NCI-H524 (cell line): ENCODE results near the gene SLC2A13.

Experiments used
- DNase-seq, 2 experiments: peaks; one replicate each; lab custom pipeline; 2025; lab: John Stamatoyannopoulos, UW

Gene SLC2A13

DNA sequence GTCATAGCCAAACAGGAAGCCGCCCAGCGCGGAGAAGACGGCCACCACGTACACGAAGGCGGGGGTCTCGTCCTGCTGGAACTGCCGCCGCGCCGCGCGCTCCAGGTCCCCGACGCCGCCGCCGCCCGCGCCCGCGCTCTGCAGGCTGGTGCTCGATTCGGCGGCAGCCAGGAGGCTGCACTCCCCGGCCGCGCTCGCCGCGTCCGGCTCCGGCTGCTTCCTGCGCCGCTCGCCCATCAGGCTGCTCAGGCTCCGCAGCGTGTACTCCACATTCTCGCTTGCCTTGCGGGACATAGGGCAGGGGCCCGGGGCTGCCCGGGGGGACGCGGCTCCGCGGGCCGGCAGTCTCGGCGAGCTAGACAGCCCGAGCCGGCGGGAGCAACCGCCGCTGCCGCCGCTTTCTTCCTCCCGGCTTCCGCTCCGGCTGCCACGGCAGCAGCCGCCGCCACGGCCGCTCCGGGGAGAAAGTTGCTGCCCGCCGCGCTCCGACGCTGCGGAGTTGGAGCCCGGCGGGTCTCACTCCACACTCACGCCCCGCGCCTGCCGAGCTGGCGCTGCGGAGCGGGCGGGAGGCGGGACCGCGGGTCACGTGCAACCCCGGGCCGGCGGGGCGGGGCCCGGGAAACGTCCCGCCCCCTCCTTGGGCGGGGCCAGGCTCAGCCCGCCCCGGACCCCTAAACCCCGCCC is at the start of gene SLC2A13:
SLC2A13 (minus strand) TSS at position 567 of the 687 bp plus-strand sequence; CDS start at position 294, 273 bp downstream.
- DNase-seq = peak; percentile 16 to 68

DNA sequence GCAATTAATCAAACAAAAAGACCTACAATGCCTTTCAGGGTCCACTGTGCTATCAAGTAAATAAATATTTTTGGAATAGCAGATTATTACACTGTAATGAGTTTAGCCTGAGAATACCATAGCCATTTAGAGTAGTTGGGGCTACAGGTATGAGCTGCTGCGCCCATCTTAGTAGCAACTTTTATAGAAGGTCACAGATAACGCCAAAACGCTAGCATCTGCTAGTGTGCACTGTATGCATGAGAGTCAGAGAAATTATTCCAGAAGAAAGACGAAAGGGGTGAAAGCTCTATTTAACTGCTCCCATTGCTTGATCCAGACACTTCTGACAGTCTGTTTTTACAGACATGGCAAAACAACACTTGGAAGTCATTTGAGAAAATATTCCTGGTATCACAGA is 48.5 kb upstream of the SLC2A13 start:
- DNase-seq = no peak

DNA sequence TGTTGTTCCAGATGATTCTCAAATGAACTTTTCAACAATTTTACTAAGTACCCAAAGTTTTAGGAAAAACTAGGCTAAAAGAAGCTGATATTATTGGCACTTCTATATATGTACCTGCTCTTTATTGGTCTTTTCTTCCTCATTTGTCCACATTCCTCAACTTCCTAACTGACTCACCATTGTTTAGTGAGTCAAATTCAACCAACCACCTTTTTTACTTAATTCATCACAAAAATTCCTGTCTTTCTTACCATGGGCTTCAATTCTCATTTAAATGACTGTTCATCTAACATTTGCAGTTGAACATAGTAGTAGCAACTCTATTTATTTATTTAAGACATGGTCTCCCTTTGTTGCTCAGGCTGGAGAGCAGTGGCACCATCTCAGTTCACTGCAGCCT is 47.6 kb upstream of the SLC2A13 start:
- no peak for DNase-seq

DNA sequence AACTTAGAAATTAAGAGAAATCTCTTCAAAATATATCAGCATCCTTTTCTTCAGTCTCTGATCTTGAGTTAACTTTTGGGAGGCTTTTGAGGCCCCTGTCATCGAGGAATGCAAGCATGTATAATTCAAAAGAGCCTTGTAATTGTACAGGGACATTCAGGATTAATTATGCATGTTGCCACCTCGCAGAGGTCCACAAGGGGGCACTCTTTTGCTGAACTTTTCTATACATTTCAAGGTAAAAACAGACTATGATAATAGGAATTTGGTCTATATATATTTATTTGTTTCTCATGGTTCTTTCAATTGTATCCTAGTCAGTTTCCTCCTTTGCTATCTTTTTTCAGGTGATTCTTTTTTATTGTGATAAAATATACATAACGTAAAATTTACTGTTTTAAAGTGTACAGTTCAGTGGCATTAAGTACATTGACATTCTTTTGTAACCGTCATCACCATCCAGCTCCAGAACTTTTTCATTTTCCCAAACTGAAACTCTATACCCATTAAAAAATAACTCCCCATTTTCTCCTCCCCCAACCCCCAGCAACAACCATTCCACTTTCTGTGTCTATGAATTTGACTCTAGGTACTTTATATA is 47.0 kb upstream of the SLC2A13 start:
- peak in 1 of 2 experiments; percentile 51 for DNase-seq

DNA sequence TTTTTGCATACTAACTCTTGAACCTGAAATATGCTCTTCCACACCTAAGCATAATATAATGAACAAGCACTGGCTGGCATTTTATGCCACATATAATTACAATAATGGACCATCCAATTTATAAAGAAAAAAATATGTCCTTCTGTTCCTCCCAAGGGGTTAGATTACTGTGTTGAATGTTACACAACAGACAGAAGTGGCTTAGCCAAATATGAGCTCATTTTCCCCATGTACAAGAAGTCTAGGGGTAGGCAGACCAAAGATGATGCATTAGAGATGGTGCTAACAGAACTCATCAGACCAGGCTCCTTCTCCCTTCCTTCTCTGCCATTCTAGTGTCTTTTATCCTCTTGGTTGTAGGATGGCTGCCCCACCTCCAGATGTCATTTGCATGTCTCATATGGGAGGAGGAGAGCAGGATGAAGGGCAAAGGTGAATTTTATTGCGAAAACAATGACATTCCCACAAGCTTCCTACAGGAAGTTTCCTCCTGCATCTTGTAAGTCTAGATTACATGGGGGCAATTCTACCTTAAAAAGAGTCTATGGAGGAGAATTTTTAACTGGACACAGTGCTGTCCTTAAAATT is 43.9 kb upstream of the SLC2A13 start:
- DNase-seq = no peak

DNA sequence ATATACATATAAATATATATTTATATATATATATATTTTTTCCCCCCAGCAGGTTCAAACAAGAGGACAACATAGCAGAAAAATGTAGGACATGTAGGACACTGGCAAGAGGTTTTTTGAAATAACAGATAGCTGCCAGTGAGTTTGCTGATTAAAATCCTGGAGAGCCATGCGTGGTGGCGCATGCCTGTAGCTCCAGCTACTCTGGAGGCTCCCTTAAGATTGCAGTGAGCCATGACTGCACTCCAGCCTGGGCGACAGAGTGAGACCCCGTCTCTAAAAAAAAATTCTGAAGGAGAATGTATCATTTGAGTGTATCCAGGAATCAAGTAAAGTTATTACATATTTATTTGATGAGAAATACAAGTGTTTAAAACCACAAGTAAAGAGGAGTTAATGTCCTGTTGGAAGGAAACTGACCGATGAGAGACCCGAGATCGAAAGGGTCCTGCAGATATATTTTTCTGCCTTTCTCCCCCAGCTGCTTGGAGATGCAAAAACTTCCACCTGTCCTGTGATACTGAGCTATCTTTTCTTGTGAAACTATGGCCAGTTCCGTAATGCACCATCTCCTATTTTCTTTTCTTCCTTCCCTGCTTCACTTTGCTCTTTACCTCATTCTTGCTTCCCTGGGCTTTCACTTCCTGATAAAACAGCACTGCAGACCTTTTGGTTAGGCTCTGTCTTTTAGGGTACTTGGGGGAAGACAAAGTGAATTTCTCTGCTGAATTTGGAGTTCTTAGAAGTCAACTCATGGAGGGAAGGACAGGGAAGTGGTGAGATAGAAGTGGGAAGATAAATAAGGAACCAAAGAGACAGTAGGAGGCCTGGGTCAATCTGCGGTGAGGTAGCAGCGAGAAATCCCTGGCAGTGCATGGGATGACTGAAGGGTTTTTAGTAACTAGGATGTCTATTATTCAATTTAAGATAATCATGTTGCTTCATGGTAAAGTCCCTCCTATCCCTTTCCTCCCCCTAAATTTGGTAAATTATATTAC is 41.2 kb upstream of the SLC2A13 start:
- DNase-seq = no peak

DNA sequence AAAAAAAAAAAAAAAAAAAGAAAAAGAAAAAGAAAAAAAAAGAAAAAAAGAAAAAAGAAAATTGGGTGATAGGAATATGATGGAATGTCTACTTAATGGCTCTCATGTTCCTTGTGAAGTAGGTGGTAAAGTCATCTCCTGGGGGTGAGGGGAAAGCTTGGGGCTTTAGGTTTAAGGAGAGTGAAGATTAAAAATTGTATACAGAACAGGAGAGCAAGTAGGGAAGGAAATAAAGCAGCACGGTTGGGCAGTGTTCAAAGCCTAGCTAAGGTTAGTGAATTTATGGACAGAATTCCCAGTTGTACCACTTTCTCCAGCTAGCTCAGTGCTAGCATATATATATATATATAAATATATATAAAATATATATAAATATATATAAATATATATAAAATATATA is 40.0 kb upstream of the SLC2A13 start:
- no peak for DNase-seq

DNA sequence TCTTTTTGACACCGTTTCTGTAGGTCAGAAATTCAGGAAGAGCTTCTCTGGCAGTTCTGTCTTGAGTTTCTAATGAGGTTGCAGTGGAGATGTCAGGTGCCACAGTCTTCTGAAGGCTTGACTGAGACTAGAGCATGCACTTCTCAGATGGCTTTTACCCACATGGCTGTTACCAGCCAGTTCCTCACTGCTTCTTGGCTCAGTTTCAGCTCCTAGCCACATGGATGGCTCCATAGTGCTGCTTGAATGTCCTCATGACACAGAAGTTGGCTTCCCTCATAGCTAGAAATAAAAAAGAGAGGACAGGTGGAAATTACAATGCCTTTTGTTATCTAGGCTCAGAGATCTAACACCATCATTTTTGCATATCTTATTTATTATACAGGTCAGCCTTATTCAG is 38.1 kb upstream of the SLC2A13 start:
- no peak for DNase-seq

DNA sequence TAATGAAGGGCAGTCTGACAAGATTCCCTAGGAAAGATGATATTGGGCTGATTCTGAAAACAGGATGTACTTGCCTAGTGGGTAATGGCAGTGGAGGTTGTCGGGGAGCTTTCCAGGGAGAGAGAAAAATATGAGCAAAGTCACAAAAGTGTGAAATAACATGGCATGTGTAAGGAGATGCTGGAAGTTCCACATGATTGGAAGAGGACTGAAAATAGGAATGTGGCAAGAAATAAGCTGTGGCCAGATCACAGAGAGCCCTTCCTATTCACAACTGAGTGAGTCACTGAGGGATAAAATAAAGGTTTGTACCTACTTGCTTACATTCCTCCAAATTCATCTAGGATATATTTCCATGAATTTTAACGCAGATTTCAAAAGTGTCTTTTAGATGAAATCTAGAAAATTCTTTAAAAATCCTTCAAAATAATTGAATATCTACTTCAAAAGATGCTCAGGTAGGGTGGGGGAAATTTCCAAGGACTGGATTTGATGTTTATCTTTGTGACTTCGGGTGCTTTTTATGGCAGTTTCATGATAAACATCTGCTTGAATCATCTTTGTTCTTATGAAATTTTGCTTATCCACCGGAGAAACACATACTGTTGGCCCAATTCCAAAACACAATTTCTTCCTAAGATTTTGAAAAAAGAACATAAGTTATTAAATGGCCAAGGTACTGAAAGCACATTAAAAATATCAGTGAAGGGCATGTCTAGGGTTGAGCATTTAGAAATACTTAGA is 36.3 kb upstream of the SLC2A13 start:
- DNase-seq = no peak

DNA sequence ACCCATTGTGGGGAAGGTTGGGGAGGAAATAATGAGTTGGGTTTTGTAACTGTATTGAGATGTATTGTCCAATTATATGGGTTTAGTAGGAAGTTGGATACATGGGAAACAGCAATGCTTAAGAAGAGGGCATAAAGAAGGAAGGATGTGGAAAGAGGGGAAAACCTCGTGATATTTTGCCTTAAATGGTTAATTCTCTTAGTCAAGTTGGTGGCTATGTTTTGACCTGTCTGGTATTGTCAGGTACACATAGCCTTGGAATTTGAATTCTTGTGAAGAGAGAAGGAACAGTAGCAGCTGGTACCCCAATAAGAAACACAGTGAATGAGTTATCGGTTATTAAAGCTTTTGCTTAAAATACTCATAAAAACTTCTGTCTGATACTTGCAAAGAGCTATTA is 32.6 kb upstream of the SLC2A13 start:
- DNase-seq = no peak

DNA sequence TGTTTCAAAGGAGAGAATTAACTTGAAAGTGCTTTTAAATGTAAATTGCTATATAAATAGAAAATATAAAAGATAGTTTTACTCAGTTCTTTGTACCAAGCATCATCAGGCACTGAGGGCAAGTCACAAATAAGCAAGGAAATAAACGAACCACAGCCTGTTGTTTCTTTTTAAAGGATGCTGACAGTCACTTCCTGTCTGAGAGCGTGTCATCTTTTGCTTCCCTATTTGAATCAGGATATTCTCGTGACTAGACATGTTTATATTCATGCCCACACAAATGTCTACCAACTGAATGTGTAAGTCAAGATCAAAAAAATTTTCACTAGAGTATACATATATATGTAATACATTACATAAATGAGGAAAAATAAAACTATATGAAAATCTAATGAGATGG is 31.4 kb upstream of the SLC2A13 start:
- no peak for DNase-seq

DNA sequence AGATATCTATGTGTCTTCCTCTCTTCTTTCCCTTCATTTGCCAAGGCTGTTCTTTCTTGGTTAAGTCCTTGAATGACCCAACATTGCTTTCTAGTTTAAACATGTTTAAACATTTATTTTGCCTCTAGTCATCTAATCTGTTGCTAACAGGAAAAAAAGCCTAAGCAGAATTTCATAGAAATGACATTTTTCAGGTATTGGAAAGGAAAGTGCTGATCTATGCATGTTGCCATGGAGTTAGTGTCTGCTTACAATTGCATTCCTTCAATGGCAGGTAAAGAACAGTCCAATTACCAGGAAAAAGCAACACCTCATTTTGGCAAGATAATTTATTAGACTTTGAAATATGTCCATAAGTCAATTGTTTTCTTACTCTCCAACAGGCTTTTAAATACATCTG is 21.5 kb upstream of the SLC2A13 start:
- DNase-seq = no peak

DNA sequence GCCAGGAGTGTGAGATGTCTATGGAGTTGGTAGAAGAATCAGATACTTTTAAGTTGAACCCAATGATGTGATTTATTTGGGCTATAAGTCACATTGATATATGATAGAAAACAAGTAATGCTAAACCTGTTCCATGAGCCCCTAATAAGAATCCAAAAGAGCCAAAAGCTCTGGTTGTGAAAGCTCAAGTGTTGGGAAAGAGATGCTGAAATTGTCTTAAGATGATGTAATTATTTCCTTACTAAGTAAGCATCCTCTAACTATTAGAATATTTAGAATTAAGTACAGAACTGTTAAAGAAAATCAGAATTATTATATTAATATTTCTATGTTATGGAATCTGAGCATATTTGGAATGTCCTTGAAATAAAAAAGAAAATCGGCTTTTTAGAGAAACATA is 17.6 kb upstream of the SLC2A13 start:
- DNase-seq = no peak

DNA sequence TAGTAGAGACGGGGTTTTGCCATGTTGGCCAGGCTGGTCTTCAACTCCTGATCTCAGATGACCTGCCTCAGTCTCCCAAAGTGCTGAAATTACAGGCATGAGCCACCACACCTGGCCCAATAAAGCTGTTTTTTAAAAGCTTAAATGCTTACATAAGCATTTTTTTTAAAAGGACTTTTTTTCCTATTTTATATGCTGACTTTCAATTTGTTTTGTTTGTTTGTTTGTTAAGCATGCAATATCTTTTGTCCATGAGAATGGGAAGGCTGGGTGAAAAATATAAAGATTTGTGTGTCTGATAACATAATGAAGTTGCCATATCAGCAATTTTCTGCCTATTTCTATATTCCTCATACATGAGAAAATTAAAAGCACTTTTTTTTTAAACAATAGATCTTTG is 17.0 kb upstream of the SLC2A13 start:
- DNase-seq = no peak

DNA sequence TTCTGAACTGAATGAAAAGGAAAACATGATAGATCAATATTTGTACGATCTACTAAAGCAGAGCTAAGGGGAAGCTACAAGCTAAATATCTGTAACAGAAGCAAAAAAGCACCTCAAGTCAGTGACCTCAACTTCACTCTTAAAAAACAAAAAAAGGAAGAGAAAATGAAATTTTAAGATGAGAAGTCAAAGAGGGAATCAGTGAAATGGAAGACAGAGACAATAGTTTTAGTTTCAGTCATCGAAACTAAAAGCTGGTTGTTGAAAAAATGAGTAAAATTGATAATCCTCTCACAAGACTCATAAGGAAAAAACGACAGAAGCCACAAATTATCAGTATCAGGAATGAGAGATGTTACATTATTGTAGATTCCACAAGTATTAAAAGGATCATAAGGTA is 11.9 kb upstream of the SLC2A13 start:
- no peak for DNase-seq

DNA sequence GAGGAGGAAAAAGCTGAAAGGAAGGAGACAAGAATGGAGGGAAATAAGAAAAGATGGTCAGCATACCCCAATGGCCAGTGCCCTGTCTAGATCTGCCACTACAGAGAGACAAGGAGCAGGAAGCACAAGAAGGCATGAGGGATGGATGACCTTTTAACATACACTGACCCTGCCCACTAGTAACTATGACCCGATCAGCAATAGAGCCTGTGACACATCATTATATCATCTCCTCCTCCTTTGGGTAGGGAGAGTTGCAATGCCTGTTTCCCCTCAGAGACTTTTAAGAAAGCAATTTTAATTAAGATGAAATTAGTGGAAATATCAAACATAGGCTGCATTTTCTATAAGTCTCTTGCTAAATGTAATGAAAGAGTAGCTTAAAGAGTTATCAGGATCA is 4.7 kb upstream of the SLC2A13 start:
- DNase-seq = no peak

DNA sequence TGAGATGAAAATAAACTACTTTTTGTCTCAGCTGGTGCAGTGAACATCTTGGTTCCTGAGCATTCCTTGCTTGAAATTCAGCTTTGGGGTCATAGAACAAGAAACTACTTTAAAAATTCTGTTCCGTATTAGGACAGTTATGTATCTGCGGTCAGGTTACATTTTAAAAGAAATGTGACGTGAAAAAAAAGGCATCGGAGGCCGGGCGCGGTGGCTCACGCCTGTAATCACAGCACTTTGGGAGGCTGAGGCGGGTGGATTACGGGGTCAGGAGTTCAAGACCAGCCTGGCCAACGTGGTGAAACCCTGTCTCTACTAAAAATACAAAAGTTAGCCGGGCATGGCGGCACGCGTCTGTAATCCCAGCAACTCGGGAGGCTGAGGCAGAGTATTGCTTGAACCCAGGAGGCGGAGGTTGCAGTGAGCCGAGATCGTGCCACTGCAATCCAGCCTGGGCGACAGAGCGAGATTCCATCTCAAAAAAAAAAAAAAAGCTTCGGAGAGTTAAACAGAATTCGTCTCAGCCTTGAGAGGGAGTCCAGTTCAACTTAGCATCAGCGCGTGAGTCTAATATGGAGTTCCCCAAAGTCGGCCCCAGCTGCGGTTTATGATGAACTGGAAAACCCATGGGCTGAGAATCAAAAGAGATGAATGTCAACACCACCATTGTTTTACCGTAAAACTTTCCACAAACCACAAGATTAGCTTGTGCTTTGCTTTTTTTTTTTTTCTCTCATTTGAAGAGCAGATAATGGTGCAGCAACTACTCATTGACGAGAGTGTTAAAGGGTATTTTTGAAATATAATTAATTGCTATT is 2.1 kb upstream of the SLC2A13 start:
- no peak for DNase-seq

DNA sequence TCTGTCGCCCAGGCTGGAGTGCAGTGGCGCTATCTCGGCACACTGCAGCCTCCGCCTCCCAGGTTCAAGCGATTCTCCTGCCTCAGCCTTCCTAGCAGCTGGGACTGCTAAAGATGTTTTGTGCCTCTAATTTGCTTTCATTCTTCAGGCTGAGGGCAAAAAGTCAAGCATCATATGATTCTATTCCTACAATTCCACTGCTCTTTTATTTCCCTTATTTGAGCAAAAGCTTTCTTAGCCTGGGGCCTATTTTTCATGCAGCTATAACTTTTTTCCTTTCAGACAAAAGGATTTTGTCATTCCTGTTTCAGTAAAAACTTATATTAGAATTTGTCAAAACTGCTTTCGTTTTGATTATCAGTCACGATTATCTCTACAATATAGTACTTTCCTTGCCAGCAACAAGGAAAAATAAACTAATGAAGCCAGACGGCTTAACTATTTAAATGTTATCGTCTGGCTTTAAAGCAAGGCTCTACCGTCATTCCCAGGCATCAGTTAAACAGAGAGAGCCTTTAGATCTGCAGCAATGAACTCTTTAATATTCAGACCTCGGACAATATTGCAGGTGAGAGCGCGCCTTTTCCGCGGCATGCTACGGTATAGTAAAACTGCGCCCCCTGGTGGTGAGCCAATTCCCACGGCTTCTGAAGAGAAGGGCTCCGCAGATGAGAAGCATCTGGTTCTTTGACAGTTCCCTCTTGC is 1.4 kb upstream of the SLC2A13 start:
- peak; percentile 15 to 84 for DNase-seq

DNA sequence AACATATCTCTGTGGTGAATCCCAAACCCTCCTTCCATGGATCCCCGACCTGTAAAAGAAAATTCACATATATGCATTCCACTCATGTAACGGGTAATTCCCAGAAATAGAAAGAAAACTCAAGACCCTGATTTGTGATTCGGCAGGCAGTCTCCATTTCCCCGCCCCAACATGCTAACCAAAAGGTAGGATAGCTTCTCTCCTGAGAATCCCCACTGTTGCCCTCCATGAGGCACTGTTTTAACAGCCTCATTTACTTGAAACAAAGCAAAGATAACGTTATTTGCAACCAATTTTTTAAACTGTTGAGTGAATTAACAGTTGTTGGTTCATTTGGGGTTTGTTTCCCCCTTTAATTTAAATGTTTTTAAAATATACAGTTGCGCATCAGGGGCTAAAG is 774 bp upstream of the SLC2A13 start:
- no peak for DNase-seq

DNA sequence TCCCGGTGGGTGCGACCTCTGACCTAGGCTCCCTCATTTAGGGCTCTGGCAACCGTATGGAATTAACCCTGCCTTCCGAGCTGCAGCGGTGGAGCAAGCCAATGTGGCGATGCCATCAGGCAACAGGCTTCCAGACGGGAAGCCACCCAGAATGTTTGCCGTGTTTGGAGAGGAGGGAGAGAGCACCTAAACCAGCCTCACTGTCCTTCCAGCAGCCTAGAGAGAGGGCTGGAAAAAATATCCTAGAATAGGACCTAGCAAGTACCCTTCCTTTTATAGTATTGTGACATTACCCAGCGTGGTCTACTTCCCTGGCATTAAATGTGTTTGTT is 287 bp upstream of the SLC2A13 start:
- no peak for DNase-seq

DNA sequence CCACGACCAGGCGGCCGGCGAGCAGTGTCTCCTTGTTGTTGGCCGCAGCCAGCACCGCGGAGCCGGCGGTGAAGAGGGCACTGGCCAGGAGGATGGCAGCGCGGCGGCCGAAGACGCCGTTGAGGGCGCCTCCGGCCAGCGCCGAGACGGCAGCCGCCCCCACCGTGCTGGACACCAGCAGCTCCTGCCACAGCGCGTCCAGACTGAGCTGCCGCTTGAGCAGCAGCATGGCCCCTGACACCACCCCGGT is 691 bp downstream of the SLC2A13 start:
- no peak for DNase-seq
